ENCODE measurements around the gene RACK1. TPM values are rescaled to one million over a fixed set of nuclear protein-coding genes. Genes with fewer than 3 reads are reported as not detected.

Gene RACK1
- total and polyA plus RNA-seq, 2 of the 8 experiments (the other 6 are each of a cell fraction or from before 2014, with no cell fraction given), result 2,589 to 7,971 TPM

- POLR2A ChIA-PET (ENCODE audit: partially characterized antibody), result interaction anchor here (0.8 to 11.9 kb wide), 6 partner anchors 9 to 51 kb away, joined by 3 to 90 read pairs (median 4); partner anchors contain the start of genes RACK1 and TRIM7
- Histone ChIP-seq H3K27me3 (replicated peaks in 1 of 4; ENCODE audit: control insufficient read depth in 3 of 4, extremely low read depth in 1 of 4, insufficient read depth in 3 of 4, low read length in 3 of 4) (peaks cover 9 to 36% (median 21%) of the 10 kb centered on the region in 4 experiments), H3K4me1 (replicated peaks in 1 of 4; ENCODE audit: control insufficient read depth in 3 of 4, insufficient read depth in 4 of 4, low read length in 3 of 4) (peaks cover 9 to 27% (median 17%) of the 10 kb centered on the region in 4 experiments)
These were observed 48.4 kb downstream of the RACK1 start for GRCh38 chr5:181195249-181195761.

More at GRCh38 chr5:181195249-181195761, 48.4 kb downstream of the RACK1 start:
- Histone ChIP-seq H3K4me3 (ENCODE audit: extremely low read depth in 1 of 4, insufficient read depth in 2 of 4, low read depth in 3 of 4, low read length in 4 of 4) (no peak overlapping the region), H2BK20ac (ENCODE audit: low read length) (no peak overlapping the region), H3K36me3 (ENCODE audit: control insufficient read depth in 2 of 4, insufficient read depth in 4 of 4, low read length in 3 of 4) (no peaks in the 10 kb centered on the region), H2AK5ac (ENCODE audit: low read depth, low read length) (no peak overlapping the region), H4K20me1 (replicated peaks in 1 of 2; ENCODE audit: control insufficient read depth in 1 of 2, insufficient read depth in 2 of 2, low read length in 2 of 2) (peaks cover 2 to 4% of the 10 kb centered on the region in 2 experiments), H3K18ac (ENCODE audit: extremely low read depth, low read length) (no peak overlapping the region), H4K91ac (replicated peaks; ENCODE audit: insufficient read length, low read length) (no peak overlapping the region), H3K14ac (ENCODE audit: insufficient read length) (no peak overlapping the region), H2BK5ac (ENCODE audit: low read depth, low read length) (no peak overlapping the region), H2AFZ (ENCODE audit: low read length) (no peak overlapping the region), H3K23ac (ENCODE audit: insufficient read length) (no peak overlapping the region), H4K5ac (ENCODE audit: insufficient read length, low read depth, low read length) (no peak overlapping the region), H3K79me1 (ENCODE audit: low read depth, low read length) (no peaks in the 10 kb centered on the region), H2BK15ac (ENCODE audit: low read length) (no peak overlapping the region), H3K4me2 (ENCODE audit: insufficient read depth in 1 of 2, low read depth in 2 of 2, low read length in 2 of 2) (no peak overlapping the region), H3K9me3 (ENCODE audit: insufficient read depth in 2 of 2, low read depth in 1 of 2, low read length in 1 of 2) (no peaks in the 10 kb centered on the region), H3K9ac (replicated peaks in 1 of 4; ENCODE audit: extremely low read depth in 1 of 4, low read depth in 3 of 4, low read length in 3 of 4) (no peak overlapping the region), H3K23me2 (ENCODE audit: low read depth, low read length) (peaks cover 15% of the 10 kb centered on the region), H3K56ac (replicated peaks; ENCODE audit: insufficient read length, low read depth, low read length) (no peak overlapping the region), H3K27ac (ENCODE audit: low read depth, low read length) (no peak overlapping the region), H3K79me2 (ENCODE audit: control insufficient read depth in 1 of 2, insufficient read depth in 2 of 2, low read length in 2 of 2) (no peaks in the 10 kb centered on the region), H4K8ac (ENCODE audit: extremely low read depth, insufficient read depth, low read length) (peak overlapping the region; percentile 3), H2BK12ac (ENCODE audit: low read depth, low read length) (no peak overlapping the region), H2BK120ac (replicated peaks; ENCODE audit: low read depth, low read length) (no peak overlapping the region), H3K4ac (replicated peaks; ENCODE audit: insufficient read length, low read depth, low read length) (no peak overlapping the region)
- DNase-seq (ENCODE audit: low read depth in 1 of 2, low spot score in 2 of 2), result no peak
- no peak for TF ChIP-seq CHD1 (IDR thresholded peaks at IDR 0.05; ENCODE audit: low read depth, low read length)
- WGBS, 2 experiments (ENCODE audit: extremely low coverage in 1 of 2, insufficient coverage in 1 of 2, insufficient read length in 1 of 2, insufficient replicate concordance in 2 of 2, low coverage in 1 of 2, low lambda C conversion rate in 2 of 2, missing lambda C conversion rate in 1 of 2), result 91% methylated on average over 42 of the region's 45 CpGs; no CpG with 5 or more reads in 1 of the 2 experiments
- FAIRE-seq, result no peak
- CTCF ChIA-PET (ENCODE audit: partially characterized antibody), result interaction anchor here (1.5 to 12.3 kb wide), 5 partner anchors 10 to 71 kb away, joined by 3 to 197 read pairs (median 9); partner anchors contain the start of genes RACK1 and TRIM7
